ENCODE data around the gene JUP.

- TF ChIP-seq SP1 (IDR thresholded peaks at IDR 0.05), result no peak
- TF ChIP-seq BHLHE40 (IDR thresholded peaks at IDR 0.05; ENCODE audit: borderline replicate concordance), result no peak
- TF ChIP-seq, protein P1, sequence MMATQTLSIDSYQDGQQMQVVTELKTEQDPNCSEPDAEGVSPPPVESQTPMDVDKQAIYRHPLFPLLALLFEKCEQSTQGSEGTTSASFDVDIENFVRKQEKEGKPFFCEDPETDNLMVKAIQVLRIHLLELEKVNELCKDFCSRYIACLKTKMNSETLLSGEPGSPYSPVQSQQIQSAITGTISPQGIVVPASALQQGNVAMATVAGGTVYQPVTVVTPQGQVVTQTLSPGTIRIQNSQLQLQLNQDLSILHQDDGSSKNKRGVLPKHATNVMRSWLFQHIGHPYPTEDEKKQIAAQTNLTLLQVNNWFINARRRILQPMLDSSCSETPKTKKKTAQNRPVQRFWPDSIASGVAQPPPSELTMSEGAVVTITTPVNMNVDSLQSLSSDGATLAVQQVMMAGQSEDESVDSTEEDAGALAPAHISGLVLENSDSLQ (IDR thresholded peaks at IDR 0.05), result no peak
- no peak for TF ChIP-seq ELF4 (IDR thresholded peaks at IDR 0.05)
- TF ChIP-seq TARDBP (IDR thresholded peaks at IDR 0.05), result no peak
- TF ChIP-seq ZNF384 (IDR thresholded peaks at IDR 0.05), result no peak
- no peak for TF ChIP-seq ARNT (IDR thresholded peaks at IDR 0.05)
- TF ChIP-seq LEF1 (IDR thresholded peaks at IDR 0.05; ENCODE audit: borderline replicate concordance), result no peak
- TF ChIP-seq HDGF (IDR thresholded peaks at IDR 0.05; ENCODE audit: borderline replicate concordance), result no peak
- TF ChIP-seq SUZ12 (IDR thresholded peaks at IDR 0.05), result no peak
- TF ChIP-seq FOXM1 (IDR thresholded peaks at IDR 0.05; ENCODE audit: borderline replicate concordance), result no peak
- TF ChIP-seq NFRKB (IDR thresholded peaks at IDR 0.05), result no peak
Observed at GRCh38 chr17:41710472-41711090, 75.9 kb downstream of the JUP start.
